PC-9 (cell line): ENCODE measurements around the gene CHRNA4. TPM values are rescaled to one million over a fixed set of nuclear protein-coding genes. Genes with fewer than 3 reads are reported as not detected.

Experiments used
- BruUV-seq: library from RNA; stranded (reverse); fragments of 400-500 nt; replicated peaks from 2 replicates; lab custom pipeline; 2021; lab: Mats Ljungman, UMichigan
- CTCF ChIA-PET: fragments of 300-600 bp; sonication (Branson Sonifier 250); formaldehyde crosslinking; loops from one replicate; lab custom pipeline; 2022; ENCODE audit warnings: antibody characterized with exemption; lab: Charles Lee
- POLR2A ChIA-PET: fragments of 300-600 bp; sonication (Branson Sonifier 250); formaldehyde crosslinking; loops from one replicate; lab custom pipeline; 2022; ENCODE audit warnings: antibody characterized with exemption; ENCODE audit not compliant: unreplicated experiment; lab: Charles Lee
- DNase-seq, 2 experiments: peaks; one replicate each; pipeline versions ENCODE4 v3.0.0 to v3.0.0-alpha.2; 2015 to 2022; ENCODE audit warnings: mixed read lengths in 1 of 2
- H2AFZ ChIP-seq: fragments of 200-600 bp; sonication (generic); 2 replicates; pipeline ENCODE4 v1.8.1; 2017; ENCODE audit warnings: antibody characterized with exemption
- H3F3A ChIP-seq: fragments of 200-600 bp; sonication (generic); 2 replicates; pipeline ENCODE4 v1.8.1; 2017; ENCODE audit warnings: antibody characterized with exemption, mild to moderate bottlenecking, low read depth; ENCODE audit not compliant: insufficient read depth
- H3K27ac ChIP-seq: fragments of 200-600 bp; sonication (generic); 2 replicates; pipeline ENCODE4 v1.6.1; 2016; ENCODE audit warnings: mixed run types
- H3K27me3 ChIP-seq: fragments of 200-600 bp; sonication (generic); 2 replicates; pipeline ENCODE4 v1.6.1; 2016; ENCODE audit warnings: low read depth, mixed run types; ENCODE audit not compliant: insufficient read depth
- H3K36me3 ChIP-seq: fragments of 200-600 bp; sonication (generic); 2 replicates; pipeline ENCODE4 v1.6.1; 2016; ENCODE audit warnings: low read depth, mixed run types
- H3K4me1 ChIP-seq: fragments of 200-600 bp; sonication (generic); replicated peaks from 2 replicates; pipeline ENCODE4 v1.6.1; 2016; ENCODE audit warnings: mixed run types; ENCODE audit not compliant: insufficient read depth
- H3K4me2 ChIP-seq: fragments of 200-600 bp; sonication (generic); 2 replicates; pipeline ENCODE4 v1.6.1; 2017; ENCODE audit warnings: mixed run types
- H3K4me3 ChIP-seq: fragments of 200-600 bp; sonication (generic); 2 replicates; pipeline ENCODE4 v1.6.1; 2016; ENCODE audit warnings: mixed run types
- H3K79me2 ChIP-seq: fragments of 200-600 bp; sonication (generic); 2 replicates; pipeline ENCODE4 v1.6.1; 2017; ENCODE audit warnings: low read depth, mixed run types
- H3K9me2 ChIP-seq: fragments of 200-600 bp; sonication (generic); 2 replicates; pipeline ENCODE4 v1.8.1; 2017; ENCODE audit warnings: mild to moderate bottlenecking; ENCODE audit not compliant: insufficient read depth
- H3K9me3 ChIP-seq: fragments of 200-600 bp; sonication (generic); 2 replicates; pipeline ENCODE4 v1.8.1; 2016; ENCODE audit warnings: low read depth; ENCODE audit not compliant: insufficient read depth
- H4K20me1 ChIP-seq: fragments of 200-600 bp; sonication (generic); 2 replicates; pipeline ENCODE4 v1.8.1; 2017; ENCODE audit not compliant: insufficient read depth
- EZH2 ChIP-seq: fragments of 200-600 bp; sonication (generic); IDR thresholded peaks from 2 replicates; pipeline ENCODE4 v1.8.0; 2017; ENCODE audit warnings: antibody characterized with exemption, low read depth
- intact Hi-C: fragments of 100-400 bp; cut with micrococcal nuclease; formaldehyde crosslinking; loops from one replicate; pipeline ENCODE4 v1.10.0; 2022; ENCODE audit not compliant: unreplicated experiment
- total RNA-seq: library from RNA; stranded (reverse); gene quantifications from 2 replicates; pipeline ENCODE4 v1.2.3, GENCODE V29; 2021
- TF ChIP-seq, protein P1 (sequence below): fragments of 200-600 bp; sonication (generic); conservative IDR thresholded peaks from 2 replicates; pipeline ENCODE4 v1.6.1; 2017; ENCODE audit warnings: mixed run types, antibody characterized with exemption, mild to moderate bottlenecking, moderate library complexity

The CHRNA4 gene
- total RNA-seq, 1 experiment from 2014 or later = not detected

GRCh38 chr20:63403403-63404105, 42.4 kb upstream of the CHRNA4 start:
- H3K9me2 ChIP-seq = no peaks in the 10 kb centered on the region
- ChIA-PET CTCF (no interaction called here), POLR2A (no interaction called here)
- intact Hi-C loops = no loop called here
- H3K4me2 ChIP-seq = no peak overlapping the region
- BruUV-seq = no TSS peak
- no peak overlapping the region for H3K27ac ChIP-seq
- no peaks in the 10 kb centered on the region for H3F3A ChIP-seq
- no peaks in the 10 kb centered on the region for H3K79me2 ChIP-seq
- H3K4me3 ChIP-seq = no peak overlapping the region
- no peaks in the 10 kb centered on the region for H3K36me3 ChIP-seq
- H3K4me1 ChIP-seq = no peaks in the 10 kb centered on the region
- H4K20me1 ChIP-seq = 0 out of 2 replicates have a peak, but pooled peaks cover 9% of the 10 kb centered on the region
- H2AFZ ChIP-seq = no peak overlapping the region
- TF ChIP-seq, protein P1, sequence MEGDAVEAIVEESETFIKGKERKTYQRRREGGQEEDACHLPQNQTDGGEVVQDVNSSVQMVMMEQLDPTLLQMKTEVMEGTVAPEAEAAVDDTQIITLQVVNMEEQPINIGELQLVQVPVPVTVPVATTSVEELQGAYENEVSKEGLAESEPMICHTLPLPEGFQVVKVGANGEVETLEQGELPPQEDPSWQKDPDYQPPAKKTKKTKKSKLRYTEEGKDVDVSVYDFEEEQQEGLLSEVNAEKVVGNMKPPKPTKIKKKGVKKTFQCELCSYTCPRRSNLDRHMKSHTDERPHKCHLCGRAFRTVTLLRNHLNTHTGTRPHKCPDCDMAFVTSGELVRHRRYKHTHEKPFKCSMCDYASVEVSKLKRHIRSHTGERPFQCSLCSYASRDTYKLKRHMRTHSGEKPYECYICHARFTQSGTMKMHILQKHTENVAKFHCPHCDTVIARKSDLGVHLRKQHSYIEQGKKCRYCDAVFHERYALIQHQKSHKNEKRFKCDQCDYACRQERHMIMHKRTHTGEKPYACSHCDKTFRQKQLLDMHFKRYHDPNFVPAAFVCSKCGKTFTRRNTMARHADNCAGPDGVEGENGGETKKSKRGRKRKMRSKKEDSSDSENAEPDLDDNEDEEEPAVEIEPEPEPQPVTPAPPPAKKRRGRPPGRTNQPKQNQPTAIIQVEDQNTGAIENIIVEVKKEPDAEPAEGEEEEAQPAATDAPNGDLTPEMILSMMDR = no peak
- no peak for TF ChIP-seq EZH2
- peaks cover 98% of the 10 kb centered on the region for H3K27me3 ChIP-seq
- H3K9me3 ChIP-seq = no peaks in the 10 kb centered on the region
- no peak for DNase-seq

- Histone ChIP-seq H3K4me1 (no peaks in the 10 kb centered on the region), H2AFZ (no peak overlapping the region), H3K27me3 (peaks cover 98% of the 10 kb centered on the region), H3K4me3 (no peak overlapping the region), H4K20me1 (0 out of 2 replicates have a peak, but pooled peaks cover 9% of the 10 kb centered on the region), H3K36me3 (no peaks in the 10 kb centered on the region), H3F3A (no peaks in the 10 kb centered on the region), H3K9me2 (no peaks in the 10 kb centered on the region), H3K4me2 (no peak overlapping the region), H3K79me2 (no peaks in the 10 kb centered on the region), H3K27ac (no peak overlapping the region), H3K9me3 (no peaks in the 10 kb centered on the region)
- ChIA-PET CTCF (no interaction called here), POLR2A (no interaction called here)
- no TSS peak for BruUV-seq
- TF ChIP-seq, protein P1 = no peak
- TF ChIP-seq EZH2 = no peak
- intact Hi-C loops = no loop called here
- no peak for DNase-seq
Observed at GRCh38 chr20:63402860-63403220, 41.7 kb upstream of the CHRNA4 start.

DNA sequence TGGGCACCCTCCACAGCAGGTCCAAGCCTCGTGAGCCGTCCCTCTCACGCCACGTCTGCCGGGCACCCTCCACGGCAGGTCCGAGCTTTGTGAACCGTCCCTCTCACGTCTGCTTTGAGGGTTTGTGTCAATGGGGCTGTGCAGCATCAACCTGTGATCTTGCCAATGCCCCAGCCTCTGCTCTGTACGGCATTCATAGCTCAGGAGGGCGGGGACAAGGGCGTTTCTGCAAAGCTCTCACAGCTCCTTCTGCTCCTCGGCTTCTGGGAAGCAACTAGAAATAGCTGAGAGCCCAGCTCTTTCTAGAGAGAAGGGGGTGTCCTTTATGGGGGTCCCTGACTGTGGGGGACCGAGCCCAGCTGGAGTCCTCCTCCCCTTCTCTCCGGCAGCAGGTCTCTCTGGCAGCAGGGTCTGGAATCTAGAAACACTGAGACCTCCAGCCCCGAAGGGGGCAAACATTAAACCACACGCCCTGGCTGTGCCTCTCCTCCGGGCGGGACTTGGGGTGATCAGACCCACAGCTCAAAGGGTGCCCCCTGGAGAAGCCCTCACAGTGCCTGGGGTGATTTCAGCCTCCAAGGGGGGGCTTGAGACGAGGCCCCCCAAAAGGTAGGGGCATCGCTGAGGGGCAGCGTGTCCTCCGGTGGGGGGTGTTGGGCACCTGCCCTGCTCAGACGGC, 41.2 kb upstream of the CHRNA4 start:
- intact Hi-C loops = no loop called here
- H3K27ac ChIP-seq = no peak overlapping the region
- no peak overlapping the region for H3K4me3 ChIP-seq
- no peaks in the 10 kb centered on the region for H3K9me2 ChIP-seq
- H3K27me3 ChIP-seq = peaks cover 98% of the 10 kb centered on the region
- H3K79me2 ChIP-seq = no peaks in the 10 kb centered on the region
- no peaks in the 10 kb centered on the region for H3K4me1 ChIP-seq
- no TSS peak for BruUV-seq
- TF ChIP-seq, protein P1 = no peak
- POLR2A ChIA-PET = no interaction called here
- H4K20me1 ChIP-seq = 0 out of 2 replicates have a peak, but pooled peaks cover 9% of the 10 kb centered on the region
- no peaks in the 10 kb centered on the region for H3K36me3 ChIP-seq
- no peaks in the 10 kb centered on the region for H3F3A ChIP-seq
- no peaks in the 10 kb centered on the region for H3K9me3 ChIP-seq
- no peak for DNase-seq
- H2AFZ ChIP-seq = no peak overlapping the region
- CTCF ChIA-PET = no interaction called here
- H3K4me2 ChIP-seq = no peak overlapping the region
